Esophagus squamous epithelium (tissue), 5 donors: ENCODE measurements around the gene SRGAP3. TPM values are rescaled to one million over a fixed set of nuclear protein-coding genes. Genes with fewer than 3 reads are reported as not detected.

Source experiments
- DNase-seq: peaks from one replicate; lab custom pipeline; 2025; lab: John Stamatoyannopoulos, UW
- H3K27ac ChIP-seq, 4 donors: fragments of 200-600 bp; sonication (generic); one replicate each; pipeline ENCODE4 v1.5.1; 2016 to 2019; ENCODE audit warnings: mild to moderate bottlenecking in 1 of 4
- H3K27me3 ChIP-seq, 4 donors: fragments of 200-600 bp; sonication (generic); 1 replicate in 3 of 4; 2 replicates in 1 of 4; pipeline versions ENCODE4 v1.5.1 to v1.6.0; 2017 to 2021; ENCODE audit warnings: antibody characterized with exemption in 1 of 4
- H3K36me3 ChIP-seq, 3 donors: fragments of 200-600 bp; sonication (generic); one replicate each; pipeline ENCODE4 v1.5.1; 2016 to 2019
- H3K4me1 ChIP-seq, 3 donors: fragments of 200-600 bp; sonication (generic); one replicate each; pipeline ENCODE4 v1.5.1; 2017 to 2019
- H3K4me3 ChIP-seq, 4 donors: fragments of 200-600 bp; sonication (generic); 1 replicate in 3 of 4; 2 replicates in 1 of 4; pipeline ENCODE4 v1.5.1; 2016 to 2019; ENCODE audit warnings: mild to moderate bottlenecking in 2 of 4, moderate library complexity in 1 of 4
- H3K9me3 ChIP-seq, 3 donors: fragments of 200-600 bp; sonication (generic); one replicate each; pipeline ENCODE4 v1.5.1; 2016 to 2019
- POLR2A ChIP-seq, 4 donors: fragments of 450-650 bp; IDR thresholded peaks; one replicate each; pipeline ENCODE4 v1.6.1; 2017; ENCODE audit warnings: antibody characterized with exemption in 4 of 4, mild to moderate bottlenecking in 4 of 4, moderate library complexity in 3 of 4
- WGBS, 2 donors: methylation state at CpG; one replicate each; pipeline ENCODE4 v1.1.5; 2018; 5-methylcytosine and 5-hydroxymethylcytosine counted together
- intact Hi-C: fragments of 100-400 bp; cut with DNase I; formaldehyde crosslinking; loops from one replicate; pipeline ENCODE4 v1.15.0; 2022
- total RNA-seq, 4 donors: library from RNA; depleted of rRNA; stranded (reverse); fragments of >200 nt; gene quantifications; one replicate each; pipeline ENCODE4 v1.1.0, GENCODE V29; 2016
- TF ChIP-seq, protein P1 (sequence below), 6 experiments: fragments of 450-650 bp in 4 of 6; fragments of 200-600 bp in 2 of 6; sonication (generic) in 2 of 6; IDR thresholded peaks; one replicate each; pipeline ENCODE4 v1.5.1; 2016 to 2019; ENCODE audit warnings: antibody characterized with exemption in 6 of 6, mild to moderate bottlenecking in 4 of 6, moderate library complexity in 4 of 6
- donor health status: DM: yes; HTN: yes; CAD: no.

SRGAP3 gene
- total RNA-seq, 4 donors from 2014 or later = 4.0 to 15.8 (median 6.6) TPM

DNA sequence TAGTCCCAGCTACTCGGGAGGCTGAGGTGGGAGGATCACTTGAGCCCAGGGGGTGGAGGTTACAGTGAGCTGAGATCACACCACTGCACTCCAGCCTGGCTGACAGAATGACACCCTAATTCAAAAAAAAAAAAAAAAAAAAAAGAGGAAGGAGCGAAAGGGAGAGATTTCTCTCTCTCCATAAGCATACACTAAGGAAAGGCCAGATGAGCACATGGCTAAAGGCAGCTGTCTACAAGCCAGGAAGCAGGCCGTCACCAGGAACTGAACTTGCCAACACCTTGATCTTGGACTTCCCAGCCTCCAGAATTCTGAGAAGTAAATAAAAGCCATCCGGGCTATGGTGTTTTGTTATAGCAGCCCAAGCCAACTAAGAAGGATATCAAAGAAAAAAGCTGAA, 7.5 kb downstream of the SRGAP3 start:
- intact Hi-C loops = no loop called here

DNA sequence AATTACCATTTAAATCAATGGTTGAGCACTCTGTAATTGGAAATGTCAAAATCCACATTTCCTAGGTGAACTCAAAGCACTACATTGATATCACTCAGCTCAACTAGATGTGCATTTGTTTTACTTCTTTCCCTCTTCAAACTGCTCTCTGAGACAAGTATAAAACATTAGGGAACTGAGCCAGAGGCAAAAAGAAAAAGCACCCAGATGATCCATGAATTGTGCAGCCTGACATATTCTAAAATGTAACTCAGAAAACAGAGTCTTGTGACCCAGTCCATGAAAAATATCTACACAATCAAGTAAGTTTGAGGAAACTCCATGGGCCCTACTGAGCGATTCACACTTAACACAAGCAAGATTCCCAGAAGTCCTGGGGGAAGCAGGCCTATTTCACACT, 9.8 kb downstream of the SRGAP3 start:
- no peak for DNase-seq

More for the DNA sequence above, 7.5 kb downstream of the SRGAP3 start:
- H3K4me1 ChIP-seq = peaks cover 0 to 23% (median 0%) of the 10 kb centered on the region in 3 donors
- no peak for TF ChIP-seq POLR2A (IDR thresholded peaks at IDR 0.05)
- TF ChIP-seq, protein P1, sequence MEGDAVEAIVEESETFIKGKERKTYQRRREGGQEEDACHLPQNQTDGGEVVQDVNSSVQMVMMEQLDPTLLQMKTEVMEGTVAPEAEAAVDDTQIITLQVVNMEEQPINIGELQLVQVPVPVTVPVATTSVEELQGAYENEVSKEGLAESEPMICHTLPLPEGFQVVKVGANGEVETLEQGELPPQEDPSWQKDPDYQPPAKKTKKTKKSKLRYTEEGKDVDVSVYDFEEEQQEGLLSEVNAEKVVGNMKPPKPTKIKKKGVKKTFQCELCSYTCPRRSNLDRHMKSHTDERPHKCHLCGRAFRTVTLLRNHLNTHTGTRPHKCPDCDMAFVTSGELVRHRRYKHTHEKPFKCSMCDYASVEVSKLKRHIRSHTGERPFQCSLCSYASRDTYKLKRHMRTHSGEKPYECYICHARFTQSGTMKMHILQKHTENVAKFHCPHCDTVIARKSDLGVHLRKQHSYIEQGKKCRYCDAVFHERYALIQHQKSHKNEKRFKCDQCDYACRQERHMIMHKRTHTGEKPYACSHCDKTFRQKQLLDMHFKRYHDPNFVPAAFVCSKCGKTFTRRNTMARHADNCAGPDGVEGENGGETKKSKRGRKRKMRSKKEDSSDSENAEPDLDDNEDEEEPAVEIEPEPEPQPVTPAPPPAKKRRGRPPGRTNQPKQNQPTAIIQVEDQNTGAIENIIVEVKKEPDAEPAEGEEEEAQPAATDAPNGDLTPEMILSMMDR (IDR thresholded peaks at IDR 0.05) = no peak
- no peaks in the 10 kb centered on the region for H3K9me3 ChIP-seq
- WGBS, 2 donors = 80 to 91% methylated on average over 3 to 4 of the region's 4 CpGs
- no peak for DNase-seq
- no peaks in the 10 kb centered on the region for H3K27me3 ChIP-seq
- no peak overlapping the region for H3K4me3 ChIP-seq
- H3K27ac ChIP-seq = no peak overlapping the region
- H3K36me3 ChIP-seq = no peaks in the 10 kb centered on the region

DNA sequence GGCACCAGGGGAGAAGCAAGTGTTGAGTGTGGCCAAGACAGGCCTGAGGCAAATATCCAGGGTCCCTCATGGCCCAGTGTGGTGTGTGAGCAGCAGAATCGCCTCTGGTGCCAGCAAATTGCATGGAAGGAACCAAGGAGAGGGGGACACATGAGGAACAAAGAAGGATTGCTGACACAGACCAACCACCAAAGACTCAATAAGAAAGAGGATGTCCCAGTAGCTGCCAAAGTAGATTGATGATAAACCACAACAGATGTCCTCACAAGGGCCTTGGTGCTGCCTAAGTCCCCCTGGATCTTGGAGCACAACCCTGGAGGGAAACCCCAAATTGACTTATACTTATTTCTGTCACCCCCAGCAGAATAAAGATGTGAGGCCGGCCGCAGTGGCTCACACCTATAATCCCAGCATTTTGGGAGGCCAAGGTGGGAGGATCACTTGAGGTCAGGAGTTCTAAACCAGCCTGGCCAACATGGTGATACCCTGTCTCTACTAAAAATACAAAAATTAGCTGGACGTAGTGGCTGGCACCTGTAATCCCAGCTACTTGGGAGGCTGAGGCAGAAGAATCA, 10.6 kb downstream of the SRGAP3 start:
- intact Hi-C loops = no loop called here
- WGBS, 2 donors = 79 to 92% methylated on average over 4 of the region's 4 CpGs
- H3K4me1 ChIP-seq = no peaks in the 10 kb centered on the region
- no peak for DNase-seq
- no peak overlapping the region for H3K4me3 ChIP-seq
- H3K36me3 ChIP-seq = peaks cover 0 to 8% (median 0%) of the 10 kb centered on the region in 3 donors
- no peak for TF ChIP-seq POLR2A (IDR thresholded peaks at IDR 0.05)
- no peaks in the 10 kb centered on the region for H3K9me3 ChIP-seq
- H3K27ac ChIP-seq = no peak overlapping the region
- H3K27me3 ChIP-seq = no peaks in the 10 kb centered on the region

More for the DNA sequence above, 9.8 kb downstream of the SRGAP3 start:
- intact Hi-C loops = no loop called here
- Histone ChIP-seq H3K9me3 (no peaks in the 10 kb centered on the region), H3K27ac (no peak overlapping the region), H3K36me3 (peaks cover 0 to 8% (median 0%) of the 10 kb centered on the region in 3 donors), H3K4me3 (no peak overlapping the region), H3K27me3 (no peaks in the 10 kb centered on the region), H3K4me1 (no peaks in the 10 kb centered on the region)
- TF ChIP-seq, protein P1 (IDR thresholded peaks at IDR 0.05) = no peak
- WGBS, 2 donors = 77 to 86% methylated on average over 1 of the region's 1 CpG

DNA sequence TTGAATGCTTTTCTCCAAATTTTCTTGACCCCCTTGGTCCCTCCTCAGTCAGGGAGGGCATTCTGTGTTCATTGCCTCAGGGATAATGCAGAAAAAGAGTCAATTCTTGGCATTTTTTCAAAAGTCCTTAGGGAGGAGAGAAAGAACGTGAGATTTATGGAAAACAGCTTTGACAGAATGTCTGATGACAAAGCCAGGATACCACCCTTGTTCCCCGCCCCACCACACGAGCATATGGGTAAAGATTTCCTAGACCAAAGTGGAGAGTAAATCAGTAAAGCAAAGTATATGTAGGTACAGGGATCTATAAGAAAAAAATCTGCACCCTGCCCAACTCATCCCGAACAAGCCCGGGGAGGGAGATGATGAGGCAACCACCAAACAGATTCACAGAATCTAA, 11.2 kb downstream of the SRGAP3 start:
- DNase-seq = no peak
- H3K36me3 ChIP-seq = peaks cover 0 to 8% (median 0%) of the 10 kb centered on the region in 3 donors
- WGBS, 2 donors = 77 to 83% methylated on average over 5 of the region's 5 CpGs
- no peaks in the 10 kb centered on the region for H3K4me1 ChIP-seq
- H3K9me3 ChIP-seq = no peaks in the 10 kb centered on the region
- H3K27ac ChIP-seq = no peak overlapping the region
- no peaks in the 10 kb centered on the region for H3K27me3 ChIP-seq
- intact Hi-C loops = no loop called here
- no peak overlapping the region for H3K4me3 ChIP-seq
- TF ChIP-seq, protein P1 (IDR thresholded peaks at IDR 0.05) = no peak
- no peak for TF ChIP-seq POLR2A (IDR thresholded peaks at IDR 0.05)

DNA sequence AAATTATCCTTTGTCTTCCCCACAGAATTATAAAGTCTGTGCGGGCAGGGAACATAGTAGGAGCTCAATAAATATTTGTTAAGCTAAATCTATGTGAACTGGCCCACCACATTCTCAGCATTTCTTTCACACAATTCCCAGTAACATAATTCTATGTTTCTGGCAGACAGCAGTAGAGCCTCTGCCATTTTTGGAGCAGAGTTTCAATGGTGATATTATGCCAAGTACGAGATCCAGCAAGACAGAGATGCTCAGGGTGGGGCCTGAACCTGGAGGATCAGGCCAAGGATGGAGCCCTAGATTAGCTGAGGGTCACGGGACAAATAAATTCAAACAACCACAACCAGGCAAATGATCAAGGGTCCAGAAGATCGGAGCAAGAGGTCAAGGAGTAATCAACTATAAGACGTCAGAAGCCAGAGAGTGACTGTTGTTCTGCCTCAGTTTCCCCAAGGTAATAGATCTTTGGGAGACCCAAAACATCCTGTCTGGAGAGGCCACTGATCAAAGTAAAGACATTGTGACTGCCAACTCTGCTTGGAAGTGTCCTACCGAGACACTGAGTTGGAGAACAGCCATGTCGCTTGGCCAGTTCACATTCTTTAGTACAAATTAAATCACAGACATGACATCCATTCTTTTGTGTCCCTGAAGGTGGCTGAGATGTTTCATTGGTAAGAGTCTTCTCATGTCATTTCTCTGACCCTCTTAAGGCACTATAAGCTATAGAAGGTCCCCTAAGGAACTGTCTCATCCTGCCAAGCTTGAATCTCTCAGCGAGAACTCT, 15.4 kb downstream of the SRGAP3 start:
- TF ChIP-seq, protein P1 (IDR thresholded peaks at IDR 0.05) = no peak
- no peak for TF ChIP-seq POLR2A (IDR thresholded peaks at IDR 0.05)
- intact Hi-C loops = no loop called here
- Histone ChIP-seq H3K9me3 (no peaks in the 10 kb centered on the region), H3K27me3 (no peaks in the 10 kb centered on the region), H3K27ac (no peak overlapping the region), H3K4me1 (no peaks in the 10 kb centered on the region), H3K4me3 (no peak overlapping the region), H3K36me3 (peaks cover 0 to 8% (median 0%) of the 10 kb centered on the region in 3 donors)
- 83 to 85% methylated on average over 8 of the region's 8 CpGs for WGBS, 2 donors
- DNase-seq = no peak
